EH (cell line): Measurements from ENCODE around the gene CTNNA2.
A peak's percentile ranks its signal among the peaks of the same experiment; 100 is the strongest.

Experiments used
- DNase-seq: peaks from one replicate; pipeline ENCODE4 v3.0.0-alpha.2; 2015; ENCODE audit warnings: low read depth

Gene CTNNA2

GRCh38 chr2:80280598-80280997, 767.7 kb downstream of the CTNNA2 start:
- no peak for DNase-seq

- DNase-seq: no peak
Observed at GRCh38 chr2:80281049-80281448, 768.2 kb downstream of the CTNNA2 start.

DNA sequence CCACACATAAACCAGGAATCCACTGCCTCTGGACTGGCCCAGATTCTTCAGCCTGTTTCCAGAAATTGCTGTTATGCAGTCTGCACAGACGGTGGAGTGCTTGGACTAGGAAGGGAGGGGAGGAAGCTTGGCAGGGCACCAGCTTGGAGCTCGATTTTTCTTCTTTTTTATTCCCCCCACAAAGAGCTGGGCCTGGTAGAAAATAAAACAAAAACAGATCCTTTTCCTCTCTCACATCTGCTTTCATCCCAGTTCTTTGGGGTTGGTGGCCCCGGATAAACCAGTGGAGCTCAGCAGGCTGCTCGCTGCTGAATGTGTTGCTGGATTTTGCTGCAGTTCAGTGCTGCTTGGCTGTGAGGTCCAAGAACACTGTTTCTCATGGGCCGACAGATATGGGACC, 775.7 kb downstream of the CTNNA2 start:
- peak; percentile 22 for DNase-seq

DNA sequence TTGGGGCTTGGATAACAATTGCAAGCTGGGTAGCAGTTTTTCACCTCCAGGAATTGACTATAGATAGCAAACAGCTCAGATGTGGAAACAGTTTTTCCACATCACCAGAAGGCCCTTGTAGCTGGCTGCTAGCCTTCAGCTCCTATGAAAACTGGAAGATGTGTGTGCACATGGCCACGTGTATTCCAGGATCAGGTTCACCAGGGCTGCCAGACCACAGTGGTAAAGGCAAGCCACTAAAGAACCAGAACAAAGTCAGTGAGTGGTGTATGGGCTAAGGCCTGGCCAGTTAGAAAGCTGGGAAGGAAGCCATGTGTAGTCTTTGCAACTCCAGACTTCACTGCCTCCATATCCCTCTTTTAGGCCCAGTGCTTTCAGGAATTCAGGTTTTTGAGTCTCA, 778.8 kb downstream of the CTNNA2 start:
- DNase-seq: no peak

- no peak for DNase-seq
Observed at GRCh38 chr2:80292474-80292873, 779.6 kb downstream of the CTNNA2 start.

DNA sequence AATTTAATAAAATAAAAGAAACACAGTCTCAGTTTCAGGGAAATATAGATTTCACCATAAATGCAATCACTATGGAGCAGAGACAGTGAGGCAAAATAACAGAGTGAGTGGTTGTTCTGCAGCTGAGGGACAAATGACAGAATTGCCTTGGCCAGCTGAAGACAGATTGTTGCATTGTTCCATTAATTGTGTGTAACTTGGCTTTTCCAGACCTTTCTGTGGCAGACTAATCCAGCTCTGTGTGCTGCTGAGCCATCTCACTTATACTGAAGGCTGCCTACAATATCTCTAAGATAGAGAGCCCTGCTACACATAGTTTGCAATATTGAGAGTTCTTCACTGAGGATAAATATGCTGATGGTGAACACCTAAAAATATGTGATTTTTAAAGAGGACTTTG, 780.2 kb downstream of the CTNNA2 start:
- DNase-seq: no peak

GRCh38 chr2:80298954-80299353, 786.1 kb downstream of the CTNNA2 start:
- DNase-seq: no peak

- DNase-seq: no peak
Observed at GRCh38 chr2:80299661-80300060, 786.8 kb downstream of the CTNNA2 start.

GRCh38 chr2:80300346-80300745, 787.5 kb downstream of the CTNNA2 start:
- no peak for DNase-seq

GRCh38 chr2:80300954-80301353, 788.1 kb downstream of the CTNNA2 start:
- no peak for DNase-seq

- no peak for DNase-seq
Observed at GRCh38 chr2:80302001-80302313, 789.1 kb downstream of the CTNNA2 start.

- no peak for DNase-seq
Observed at GRCh38 chr2:80302314-80303005, 789.6 kb downstream of the CTNNA2 start.

- no peak for DNase-seq
Observed at GRCh38 chr2:80303006-80303908, 790.4 kb downstream of the CTNNA2 start.

GRCh38 chr2:80303909-80304837, 791.3 kb downstream of the CTNNA2 start, which contains the start of gene LRRTM1:
LRRTM1 (minus strand) TSS chr2:80304752; CDS start chr2:80303819, 933 bp downstream.
- DNase-seq: no peak

GRCh38 chr2:80311304-80311703, 798.5 kb downstream of the CTNNA2 start:
- DNase-seq: no peak

DNA sequence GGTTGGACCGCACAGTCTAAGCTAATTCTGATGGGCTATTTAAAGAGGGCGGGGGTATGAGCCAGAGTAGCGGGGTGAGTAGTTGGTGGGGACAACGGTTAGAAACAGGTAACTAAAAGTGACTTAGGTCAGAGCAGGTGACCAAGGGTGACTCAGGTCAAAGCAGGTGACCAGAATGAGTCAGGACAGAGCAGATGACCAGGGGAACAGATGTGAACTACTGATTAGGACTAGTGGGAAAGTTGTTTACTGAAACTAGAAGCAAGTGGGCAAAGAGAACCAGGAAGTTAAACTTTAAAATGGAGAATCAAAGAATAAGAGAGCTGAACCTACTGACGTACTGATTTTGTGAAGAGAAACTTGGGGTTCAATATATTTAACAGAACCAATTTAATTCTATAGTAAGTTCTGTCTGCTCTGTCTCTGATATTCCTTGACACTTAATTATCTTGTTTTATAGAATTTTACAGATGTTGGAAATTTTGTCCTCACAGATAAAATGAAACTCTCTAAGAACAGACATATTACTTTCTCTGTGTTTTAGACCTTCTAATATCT, 799.5 kb downstream of the CTNNA2 start:
- DNase-seq: no peak

GRCh38 chr2:80322311-80322920, 809.6 kb downstream of the CTNNA2 start:
- no peak for DNase-seq

DNA sequence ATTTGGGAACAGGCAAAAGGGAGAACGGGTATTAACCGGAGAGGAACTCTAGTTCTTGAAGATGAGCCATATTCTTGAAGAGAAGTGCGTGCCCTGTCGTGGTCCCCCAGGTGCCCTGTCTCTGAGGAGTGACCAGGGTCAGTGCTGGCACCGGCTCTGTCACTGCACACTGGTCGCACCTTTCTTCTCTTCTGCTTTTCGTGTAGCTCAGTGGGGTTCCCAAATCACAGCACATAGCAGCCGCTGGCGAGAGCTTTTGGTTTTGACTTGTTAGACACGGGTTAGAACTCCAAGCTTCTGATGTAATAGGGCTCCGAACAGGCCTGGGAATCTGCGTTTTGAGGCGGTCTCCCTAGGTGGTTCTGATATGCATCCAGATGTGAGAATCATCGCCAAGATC, 810.1 kb downstream of the CTNNA2 start:
- no peak for DNase-seq

- DNase-seq: no peak
Observed at GRCh38 chr2:80323610-80324009, 810.8 kb downstream of the CTNNA2 start.

- no peak for DNase-seq
Observed at GRCh38 chr2:80324525-80324924, 811.7 kb downstream of the CTNNA2 start.

DNA sequence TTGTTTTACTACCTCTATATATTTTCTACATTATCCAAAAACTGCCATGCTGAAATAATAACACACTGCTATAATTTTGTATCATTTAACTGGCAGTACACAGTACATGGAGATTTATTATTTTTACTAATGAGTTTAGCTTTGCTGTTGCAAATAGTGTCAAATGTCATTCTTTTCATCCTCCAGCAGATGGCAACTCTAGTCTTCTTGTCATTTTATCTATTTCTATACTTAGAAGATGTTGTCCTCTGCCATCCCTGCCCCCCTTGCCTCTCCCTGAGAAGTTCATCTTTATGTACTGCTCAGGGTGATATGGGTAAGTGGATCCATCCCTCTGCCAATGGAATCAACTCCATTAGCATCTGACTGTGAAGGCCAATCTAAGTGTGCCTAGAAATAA, 813.4 kb downstream of the CTNNA2 start:
- peak; percentile 42 for DNase-seq

DNA sequence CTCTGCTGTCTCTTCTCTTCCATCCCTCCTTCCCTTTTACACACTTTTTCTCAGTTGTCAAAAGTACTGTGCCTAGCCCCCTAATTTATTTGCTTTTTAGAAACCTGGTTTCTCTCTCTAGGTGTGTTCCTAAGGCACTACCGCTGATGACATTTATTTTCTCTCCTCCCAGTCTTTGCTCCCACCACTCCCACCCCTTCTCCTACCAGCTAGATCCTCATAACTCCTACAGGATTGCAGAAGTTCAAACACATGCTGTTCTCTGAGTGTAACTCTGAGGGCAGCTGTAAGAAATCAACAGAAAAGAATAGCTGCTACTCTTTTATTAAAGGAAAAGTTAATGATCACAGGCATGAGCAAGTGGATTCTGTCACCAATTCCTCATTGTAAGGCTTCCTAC, 814.0 kb downstream of the CTNNA2 start:
- no peak for DNase-seq
